Ammon's horn (tissue), 1 donor: ENCODE data around the gene SEMA3C.

Experiments used
- DNase-seq: peaks from one replicate; pipeline ENCODE4 v3.0.0-alpha.2; 2016; ENCODE audit warnings: low spot score

Gene SEMA3C

DNA sequence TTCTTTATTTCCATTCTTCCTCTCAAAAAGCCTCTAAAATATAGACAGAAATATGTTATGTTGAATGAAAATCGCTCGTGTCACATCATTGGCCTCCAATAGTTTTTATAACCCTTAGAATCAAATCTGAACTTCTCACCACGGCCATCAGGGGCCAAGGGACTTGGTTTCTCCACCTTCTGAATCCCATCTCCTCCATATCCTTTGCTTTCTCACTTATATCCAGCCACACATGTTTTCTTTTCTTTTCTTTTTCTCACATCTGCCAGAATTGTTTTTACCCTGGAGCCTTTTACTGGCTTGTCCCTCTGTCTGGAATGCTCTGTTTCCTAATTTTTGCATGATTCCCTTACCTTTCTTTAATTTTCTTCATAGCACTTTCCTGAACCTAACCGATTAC lies 184.8 kb downstream of the SEMA3C start:
- no peak for DNase-seq

DNA sequence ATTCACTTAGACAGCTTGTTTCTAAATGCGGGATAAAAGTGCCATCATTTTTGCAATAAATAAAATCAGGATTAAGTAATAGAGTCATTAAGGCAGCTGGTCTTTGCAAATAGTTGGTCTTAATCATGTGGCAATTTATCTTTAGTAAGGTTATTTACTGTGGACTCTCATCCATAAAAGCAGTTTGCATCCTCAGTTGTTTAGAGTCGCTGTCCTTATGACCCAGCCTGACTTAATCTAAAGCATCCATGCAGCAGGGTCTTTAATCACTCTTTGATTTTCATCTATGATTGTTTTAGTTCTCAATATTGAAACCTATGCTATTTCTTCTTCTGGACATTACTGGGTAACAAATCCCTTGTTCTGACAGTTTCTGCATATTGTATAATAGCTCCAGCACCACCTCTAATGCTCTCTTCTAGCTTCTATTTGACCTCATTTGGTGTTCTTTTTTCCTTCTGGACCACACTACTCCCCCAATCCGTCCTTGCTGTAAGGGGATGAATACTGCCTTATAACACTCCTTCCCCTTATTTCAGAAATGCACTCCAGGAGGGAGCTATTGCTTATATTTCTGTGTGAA lies 185.4 kb downstream of the SEMA3C start:
- DNase-seq: no peak

DNA sequence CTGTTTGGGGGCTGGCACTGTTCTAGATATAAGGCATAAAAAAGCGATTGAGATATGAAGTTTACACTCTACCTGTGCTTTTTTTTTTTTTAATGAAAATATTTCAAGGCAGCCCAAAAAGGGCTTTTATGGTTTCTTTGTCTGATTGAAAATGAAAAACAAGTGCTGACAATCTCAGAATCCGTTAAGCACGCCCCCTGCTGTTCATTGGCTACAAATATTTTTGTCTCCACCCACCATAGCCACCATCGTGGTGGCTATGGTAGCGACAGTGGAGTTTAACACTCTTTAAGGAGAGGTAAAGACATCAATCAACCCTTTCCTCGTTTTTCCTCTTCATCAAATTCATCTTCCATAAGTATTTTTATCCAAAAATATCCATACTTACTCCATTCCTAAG lies 186.2 kb downstream of the SEMA3C start:
- DNase-seq: no peak

DNA sequence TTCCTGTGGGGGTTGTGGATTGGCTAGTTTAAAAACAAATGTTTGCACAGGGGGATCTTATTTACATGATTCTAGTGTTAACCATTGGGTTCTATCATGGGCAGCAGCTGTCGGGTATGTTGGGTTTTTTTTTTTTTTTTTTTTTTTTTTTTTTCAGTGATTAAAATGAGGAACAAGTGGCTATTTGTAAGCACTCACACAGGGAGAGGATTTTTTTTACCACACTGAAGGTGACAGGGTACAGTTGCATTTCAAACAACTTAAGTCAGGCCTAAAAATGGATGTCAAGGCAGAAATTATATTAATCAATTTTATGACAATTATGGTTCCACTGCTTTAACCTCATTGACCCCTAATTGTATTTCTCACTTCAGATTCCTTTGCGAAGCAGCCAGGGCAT lies 187.6 kb downstream of the SEMA3C start:
- no peak for DNase-seq

DNA sequence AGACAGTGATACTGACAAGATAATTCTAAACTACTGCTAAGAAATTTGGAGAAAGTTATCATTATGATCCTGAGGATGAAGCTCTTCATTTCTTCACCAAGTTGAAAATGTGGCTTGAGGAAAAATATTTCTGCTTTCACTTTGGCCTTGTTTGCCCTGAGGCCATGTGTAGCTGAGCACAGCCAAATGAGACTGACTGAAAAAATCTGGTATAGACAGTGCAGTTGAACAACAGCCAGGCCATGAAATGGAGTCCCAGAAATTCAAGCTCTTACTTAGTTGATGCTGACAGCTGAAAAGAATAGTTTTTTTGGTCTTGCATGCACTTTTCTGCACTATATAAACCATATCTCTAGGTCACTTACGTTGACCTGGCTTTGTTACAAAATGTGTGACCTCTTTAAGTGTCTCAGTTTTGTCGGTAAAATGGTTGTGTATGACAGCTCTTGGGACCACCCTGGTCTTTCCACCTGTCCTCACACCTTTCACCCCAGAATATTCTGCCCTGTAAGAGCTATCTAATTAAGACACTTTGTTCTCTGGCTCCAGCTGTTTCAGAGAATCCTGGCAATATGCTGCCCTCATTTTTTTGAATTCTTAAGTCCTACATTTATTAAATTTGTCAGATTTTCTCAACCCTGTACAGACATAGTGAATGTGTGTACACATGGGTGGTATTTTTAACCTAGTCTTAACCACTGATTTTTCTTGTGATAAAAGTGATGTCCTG lies 189.1 kb downstream of the SEMA3C start:
- no peak for DNase-seq

DNA sequence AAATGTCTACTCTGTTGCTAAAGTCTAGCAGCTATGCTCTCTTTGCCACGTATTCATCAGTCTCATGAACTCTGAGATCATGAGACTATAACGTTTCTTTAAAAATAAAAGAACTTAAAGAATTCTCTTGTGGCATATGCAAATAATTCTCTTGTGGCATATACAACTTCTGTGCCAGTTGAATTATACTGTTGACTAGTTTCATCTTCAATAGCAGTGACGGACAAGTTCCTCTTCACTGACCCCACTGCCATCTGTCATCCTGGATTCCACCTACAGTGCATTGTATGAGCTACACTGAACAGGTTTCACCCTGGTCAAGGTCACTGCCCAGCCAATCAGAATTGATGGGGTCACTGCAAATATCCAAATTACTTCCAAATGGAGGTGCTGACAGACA lies 192.2 kb downstream of the SEMA3C start:
- DNase-seq: no peak

DNA sequence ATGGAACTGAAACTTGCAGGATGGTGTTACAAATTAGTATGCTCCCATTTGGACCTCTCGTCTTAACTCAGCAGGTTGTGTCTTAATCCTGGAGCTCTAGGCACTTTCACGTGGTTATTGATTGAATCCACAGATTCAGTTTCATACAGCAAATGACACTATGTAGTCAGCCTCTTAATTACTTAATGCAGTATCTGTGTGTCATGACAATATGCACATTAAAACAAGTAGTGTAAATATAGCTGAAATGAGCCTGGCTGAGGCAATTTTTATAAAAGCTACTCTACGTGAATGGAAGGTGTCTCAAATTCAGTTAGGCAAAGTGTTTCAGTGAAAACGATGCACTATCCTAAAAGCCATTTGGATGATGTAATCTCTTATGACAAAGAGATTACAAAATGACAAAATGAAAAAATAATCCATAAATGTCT lies 193.7 kb downstream of the SEMA3C start:
- no peak for DNase-seq

DNA sequence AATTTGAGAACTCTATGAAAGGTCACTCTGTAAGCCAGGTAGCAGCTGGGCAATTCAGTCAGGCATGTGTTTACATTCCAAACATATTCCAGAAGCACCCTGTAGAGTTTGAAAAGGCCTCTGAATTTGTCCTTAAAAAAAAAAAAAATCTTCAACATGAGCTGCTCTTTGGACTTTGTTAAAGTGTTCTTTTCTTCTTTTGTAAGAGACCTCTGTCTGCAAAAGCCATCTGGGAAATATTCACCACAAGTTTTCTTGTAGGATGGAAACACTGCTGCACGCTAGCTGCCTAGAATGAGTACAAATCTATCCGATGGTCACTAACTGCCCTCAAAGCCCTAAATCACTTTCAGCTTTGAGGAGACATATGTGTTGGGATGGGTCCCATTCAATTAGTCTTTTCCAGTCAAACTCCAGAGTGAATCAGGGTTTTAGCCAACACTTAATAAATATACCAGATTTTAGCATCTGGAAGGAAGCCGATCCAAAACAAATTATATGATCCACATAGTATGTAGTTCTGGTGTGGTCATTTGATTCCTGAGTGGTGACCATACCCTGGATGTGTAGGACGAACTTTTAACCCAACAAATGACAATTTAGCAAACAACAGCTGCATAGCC lies 194.5 kb downstream of the SEMA3C start:
- DNase-seq: no peak

DNA sequence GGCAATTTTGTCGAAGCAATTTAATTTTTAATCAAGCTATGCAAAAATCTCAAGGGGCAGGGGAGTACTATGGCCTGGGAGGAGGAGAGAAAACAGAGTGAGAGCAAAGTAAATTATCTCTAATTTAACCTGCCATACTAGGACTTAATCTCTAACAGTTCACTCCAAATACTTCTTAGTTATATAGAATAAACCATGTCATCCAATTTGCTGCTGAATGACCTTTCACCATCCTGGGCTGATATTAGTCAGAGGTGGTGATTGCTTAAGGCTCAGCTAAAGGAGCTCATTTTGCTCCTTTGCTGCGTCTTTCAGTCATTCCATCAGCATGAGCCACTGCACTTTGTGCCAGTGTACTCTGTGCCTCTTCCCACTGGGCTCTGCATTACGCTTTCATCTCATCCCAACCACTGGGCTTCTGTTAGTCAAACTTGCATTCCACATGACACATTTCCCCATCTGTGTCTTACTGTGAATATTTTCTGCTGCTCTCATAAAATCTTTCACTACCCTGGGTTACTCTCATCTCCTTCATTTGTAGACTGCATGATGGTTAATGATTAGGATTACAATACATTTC lies 196.1 kb downstream of the SEMA3C start:
- DNase-seq: peak; percentile 21

DNA sequence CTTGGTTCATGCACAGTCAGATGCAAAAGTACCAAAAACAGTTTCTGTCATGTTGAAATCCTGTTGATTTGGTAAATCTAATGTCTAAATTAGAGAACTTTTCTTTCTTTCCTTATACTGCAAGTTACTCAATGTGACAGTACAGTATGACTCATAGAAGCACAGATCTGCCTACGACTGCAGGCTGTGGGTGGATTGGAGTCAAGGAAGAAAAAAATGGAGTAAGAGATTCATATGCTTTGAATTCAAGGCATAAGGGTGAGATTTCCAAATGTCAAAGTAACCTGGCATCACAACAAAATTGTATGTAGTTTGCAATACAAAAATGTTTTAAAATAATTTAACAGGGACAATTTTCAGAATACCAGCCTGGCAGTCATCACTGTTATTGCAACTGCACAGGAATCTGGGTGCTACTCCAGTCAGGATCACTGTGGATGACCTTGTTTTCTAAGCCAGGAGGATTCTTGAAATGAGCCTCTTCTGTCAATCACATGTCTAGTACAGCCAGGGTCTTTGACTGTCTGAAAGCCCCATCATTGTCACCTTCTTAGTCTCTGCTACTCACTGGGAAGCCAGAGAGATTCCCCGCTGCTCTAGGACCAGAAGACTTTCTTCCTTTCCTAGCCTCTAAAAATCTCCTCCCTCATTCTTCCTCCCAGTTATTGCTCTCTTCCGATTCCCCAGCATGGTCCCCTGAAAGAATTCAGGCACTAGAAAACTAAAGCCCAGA lies 196.8 kb downstream of the SEMA3C start:
- peak; percentile 66 for DNase-seq

DNA sequence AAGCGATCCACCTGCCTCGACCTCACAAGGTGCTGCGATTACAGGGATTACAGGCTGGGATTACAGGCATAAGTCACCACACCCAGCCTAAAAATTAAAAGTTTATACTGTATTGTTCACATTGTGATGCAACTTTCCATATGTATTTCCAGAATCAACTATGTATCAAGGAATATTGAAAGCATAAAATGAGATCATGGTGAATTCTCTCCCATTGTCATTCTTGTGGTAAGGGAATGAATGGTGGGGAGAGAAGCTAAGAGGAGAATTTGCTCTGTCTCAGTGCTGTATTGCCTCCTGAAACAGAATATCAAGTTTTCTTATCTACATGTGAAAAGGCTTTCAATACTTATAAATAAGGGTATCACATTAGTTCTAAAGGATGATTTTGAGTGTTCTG lies 198.7 kb downstream of the SEMA3C start:
- no peak for DNase-seq

DNA sequence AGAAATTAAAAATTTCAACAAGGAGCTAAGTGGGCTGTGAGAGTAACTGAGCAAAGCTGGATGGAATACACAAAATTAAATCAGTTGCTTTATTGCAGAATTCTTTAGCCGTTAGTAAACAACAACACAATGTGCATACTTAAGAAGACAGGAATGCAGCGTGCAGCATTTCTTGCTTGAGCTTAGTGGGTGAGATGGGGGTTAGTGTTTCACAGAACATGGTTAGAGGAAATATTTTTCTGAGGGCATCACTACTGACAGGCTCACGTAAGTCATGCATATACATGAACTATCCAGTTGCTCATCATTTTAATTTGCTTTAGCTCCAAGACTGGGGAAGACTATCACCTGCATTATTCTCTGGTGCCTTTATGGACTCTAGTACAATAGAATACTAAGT lies 199.6 kb downstream of the SEMA3C start:
- DNase-seq: no peak

DNA sequence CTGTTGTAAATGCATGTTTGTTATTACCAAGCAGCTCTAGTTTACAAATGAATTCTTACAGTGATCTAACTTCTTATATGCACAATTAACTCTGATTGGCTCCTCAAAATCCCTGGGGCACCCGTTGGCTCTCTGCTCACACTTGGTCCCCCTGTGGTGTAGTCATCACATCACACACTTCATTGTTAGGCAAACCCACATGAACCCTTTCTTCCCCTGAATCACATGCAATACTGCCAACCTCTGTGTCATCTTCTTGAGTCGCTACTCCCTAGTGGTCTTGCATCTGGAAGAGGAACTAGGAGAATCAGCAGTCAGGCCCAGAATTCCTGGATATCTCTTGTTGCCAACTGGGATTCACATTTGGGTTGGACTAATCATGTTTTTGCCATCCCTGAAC lies 207.3 kb downstream of the SEMA3C start:
- DNase-seq: no peak

DNA sequence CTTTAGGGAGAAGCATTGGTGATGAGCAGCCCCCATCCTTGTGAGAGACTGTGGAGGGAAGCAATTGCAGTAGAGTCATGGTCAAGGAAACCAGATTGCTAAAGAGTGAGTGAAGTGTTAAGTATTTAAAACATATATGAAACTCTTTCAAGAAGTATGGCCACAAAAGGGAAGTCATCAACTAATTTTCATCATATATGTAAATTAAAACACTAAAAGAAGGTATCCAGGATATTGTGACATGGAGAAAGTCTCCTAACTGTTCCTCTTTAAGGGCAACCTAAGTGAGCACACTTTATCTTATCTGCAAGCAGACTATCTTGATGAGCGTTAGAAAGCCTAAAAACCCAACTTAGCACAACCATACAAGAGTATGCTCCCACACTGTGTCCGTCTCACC lies 210.7 kb downstream of the SEMA3C start:
- no peak for DNase-seq

DNA sequence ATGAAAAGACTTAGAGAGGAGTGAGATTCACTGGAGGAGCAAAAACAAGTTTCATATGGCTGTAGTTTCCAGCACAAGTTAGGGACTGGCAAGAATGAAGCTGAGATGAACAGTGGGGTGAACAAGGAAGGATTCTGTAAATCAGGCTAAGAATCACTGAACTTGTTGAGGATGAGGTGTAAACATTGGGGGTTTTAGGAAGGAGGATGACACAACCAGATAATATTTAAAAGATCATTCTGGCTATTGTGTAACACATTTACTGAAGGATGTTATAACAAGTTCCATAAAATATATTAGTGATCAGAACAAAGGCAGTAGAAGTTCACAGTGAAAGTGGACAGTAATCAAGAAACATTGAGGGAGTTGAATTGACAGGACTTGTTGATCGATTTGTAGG lies 211.5 kb downstream of the SEMA3C start:
- DNase-seq: no peak

DNA sequence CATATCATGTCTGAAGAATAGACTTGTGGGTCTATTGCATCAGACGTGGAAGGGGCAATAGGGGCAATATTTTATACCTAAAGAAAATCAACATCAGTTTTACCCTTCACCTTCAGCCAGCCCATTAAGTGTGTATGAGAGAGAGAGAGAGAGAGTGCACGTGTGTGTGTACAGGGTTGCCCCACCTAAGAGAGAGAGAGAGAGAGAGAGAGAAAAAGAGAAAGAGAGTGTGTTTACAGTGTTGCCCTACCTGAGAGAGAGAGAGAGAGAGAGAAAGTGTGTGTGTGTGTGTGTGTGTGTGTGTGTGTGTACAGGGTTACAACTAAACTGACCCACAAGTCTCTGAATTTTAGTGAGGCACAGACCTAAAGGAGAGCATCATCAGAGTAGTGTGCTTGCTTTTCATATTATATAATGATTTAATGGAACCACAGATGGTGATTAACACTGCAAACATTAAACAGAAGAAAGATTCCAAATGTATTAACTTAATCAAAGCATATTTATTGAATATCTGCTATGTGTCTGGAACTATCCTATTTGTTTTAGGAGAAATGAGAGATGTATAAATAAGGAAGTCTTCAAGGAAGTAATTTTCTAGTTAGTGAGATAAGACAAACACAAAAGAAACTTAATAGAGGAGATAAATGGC lies 213.6 kb downstream of the SEMA3C start:
- DNase-seq: no peak

DNA sequence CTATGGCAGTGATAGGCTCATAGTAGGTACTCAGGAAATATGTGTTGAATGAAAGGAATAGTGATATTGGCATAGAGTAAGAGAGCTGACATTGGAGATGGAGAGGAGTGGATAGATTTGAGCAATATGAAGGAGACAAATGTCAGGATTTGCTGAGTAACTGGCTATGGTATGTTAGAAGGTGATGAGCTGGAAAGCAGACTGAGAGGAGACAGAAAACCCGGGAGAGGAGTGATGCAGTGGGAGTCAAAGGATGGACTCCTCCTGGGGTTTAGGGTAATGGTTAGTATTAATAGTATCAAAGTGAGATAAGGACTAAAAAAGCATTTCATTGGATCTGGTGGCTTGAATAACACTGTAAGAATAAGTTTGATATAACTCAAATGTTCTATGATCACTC lies 215.6 kb downstream of the SEMA3C start:
- no peak for DNase-seq

DNA sequence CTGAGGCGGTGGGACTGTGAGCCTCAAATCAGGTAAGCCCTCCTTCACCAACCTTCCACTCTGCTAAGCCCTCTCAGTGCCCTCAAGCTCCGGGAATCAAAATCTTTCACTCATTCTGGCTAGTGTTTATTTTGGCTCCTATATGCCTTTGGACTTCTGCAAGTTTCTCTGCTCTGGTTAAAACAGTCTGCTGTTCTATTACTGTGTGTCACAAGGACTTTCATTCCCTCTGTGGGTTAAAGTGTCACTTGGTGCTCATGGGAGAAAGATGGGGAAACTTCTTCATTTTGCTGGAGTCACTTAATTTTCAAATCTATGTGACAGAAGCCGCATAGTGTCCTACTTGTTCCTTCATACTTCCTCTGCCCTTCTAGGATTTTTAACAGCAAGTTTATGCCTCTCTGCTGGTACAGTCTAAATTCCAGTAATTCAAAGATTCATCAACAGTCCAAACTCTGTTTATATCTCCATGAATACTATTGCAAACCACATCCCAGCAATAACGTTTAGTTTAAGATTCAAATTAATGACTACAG lies 219.1 kb downstream of the SEMA3C start:
- DNase-seq: no peak

DNA sequence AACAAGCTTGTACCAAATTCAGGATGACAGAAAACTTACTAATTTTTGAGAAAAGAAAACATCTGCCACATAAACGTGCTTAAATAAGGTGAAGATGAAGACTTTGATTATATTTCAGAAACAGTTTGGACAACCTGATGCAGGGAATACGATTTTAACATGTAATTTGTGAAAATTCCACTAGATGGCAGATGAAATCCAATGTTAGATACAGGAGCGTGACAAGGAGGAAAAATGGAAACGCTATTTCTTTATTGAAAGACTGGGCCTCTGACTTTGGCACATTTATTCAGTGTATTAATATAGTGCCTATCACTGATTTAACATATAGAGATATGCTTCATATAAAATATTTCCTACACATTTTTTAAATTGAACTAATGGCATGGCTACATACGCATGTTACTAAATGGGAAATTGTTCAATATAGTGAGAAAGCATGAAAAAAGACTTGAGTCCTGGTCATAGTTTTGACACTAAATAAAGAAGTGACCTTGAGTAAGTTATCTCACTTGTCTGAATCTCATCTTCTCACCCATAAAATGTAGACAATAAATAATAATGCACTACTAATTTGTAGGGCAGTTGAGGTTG lies 219.7 kb downstream of the SEMA3C start:
- DNase-seq: peak; percentile 61
